Body of pancreas (tissue), 4 donors: ENCODE data around the gene GNB2. TPM values are rescaled to one million over a fixed set of nuclear protein-coding genes. Genes with fewer than 3 reads are reported as not detected.
A peak's percentile ranks its signal among the peaks of the same experiment; 100 is the strongest.
"Not testable (repeated sequence)": the region's sequence is repeated elsewhere in the genome, so short reads cannot be mapped to it uniquely, and the experiment has no call there.

Experiments
- ATAC-seq: fragments of 150-250 bp; one replicate; pipeline ENCODE4 v1.9.1; 2016
- DNase-seq, 4 donors: peaks; one replicate each; pipeline ENCODE4 v3.0.0-alpha.2; 2019
- H3K27ac ChIP-seq, 4 donors: fragments of 200-600 bp; sonication (generic); 1 replicate in 3 of 4; 2 replicates in 1 of 4; pipeline versions ENCODE4 v1.5.1 to v1.6.1; 2016 to 2019; ENCODE audit warnings: mild to moderate bottlenecking in 1 of 4, mixed read lengths in 1 of 4, moderate library complexity in 1 of 4
- H3K27me3 ChIP-seq, 2 donors: fragments of 200-600 bp; sonication (generic); one replicate each; pipeline ENCODE4 v1.6.0; 2016; ENCODE audit warnings: mild to moderate bottlenecking in 1 of 2
- H3K36me3 ChIP-seq, 2 donors: fragments of 200-600 bp; sonication (generic); replicated peaks in 1 of 2; 2 replicates each; pipeline ENCODE4 v1.5.1; 2016; ENCODE audit warnings: low read depth in 2 of 2; ENCODE audit not compliant: insufficient read depth in 1 of 2
- H3K4me1 ChIP-seq: fragments of 200-600 bp; sonication (generic); one replicate; pipeline ENCODE4 v1.6.0; 2016
- H3K4me3 ChIP-seq, 2 donors: fragments of 200-600 bp; sonication (generic); 1 replicate in 1 of 2; 2 replicates in 1 of 2; pipeline ENCODE4 v1.5.1; 2016 to 2019
- H3K9me3 ChIP-seq, 3 donors: fragments of 200-600 bp; sonication (generic); 1 replicate in 2 of 3; 2 replicates in 1 of 3; pipeline ENCODE4 v1.5.1; 2016
- POLR2A ChIP-seq, 3 donors: fragments of 450-650 bp; IDR thresholded peaks; one replicate each; pipeline ENCODE4 v1.6.1; 2016; ENCODE audit warnings: antibody characterized with exemption in 3 of 3, mild to moderate bottlenecking in 2 of 3
- WGBS, 2 donors: methylation state at CpG; one replicate each; pipeline ENCODE4 v1.1.5; 2017; 5-methylcytosine and 5-hydroxymethylcytosine counted together
- intact Hi-C: fragments of 100-400 bp; cut with DNase I; formaldehyde crosslinking; loops from one replicate; pipeline ENCODE4 v1.15.1; 2023
- total RNA-seq, 2 donors: library from RNA; depleted of rRNA; stranded (reverse); fragments of >200 nt; gene quantifications; one replicate each; pipeline ENCODE4 v1.1.0, GENCODE V29; 2016
- TF ChIP-seq, protein P1 (sequence below), 7 experiments: fragments of 450-650 bp in 4 of 7; fragments of 200-600 bp in 3 of 7; sonication (generic) in 3 of 7; IDR thresholded peaks; one replicate each; pipeline ENCODE4 v1.5.1; 2016 to 2019; ENCODE audit warnings: antibody characterized with exemption in 7 of 7

GNB2 gene
- total RNA-seq, 2 donors from 2014 or later: 106 to 123 TPM

DNA sequence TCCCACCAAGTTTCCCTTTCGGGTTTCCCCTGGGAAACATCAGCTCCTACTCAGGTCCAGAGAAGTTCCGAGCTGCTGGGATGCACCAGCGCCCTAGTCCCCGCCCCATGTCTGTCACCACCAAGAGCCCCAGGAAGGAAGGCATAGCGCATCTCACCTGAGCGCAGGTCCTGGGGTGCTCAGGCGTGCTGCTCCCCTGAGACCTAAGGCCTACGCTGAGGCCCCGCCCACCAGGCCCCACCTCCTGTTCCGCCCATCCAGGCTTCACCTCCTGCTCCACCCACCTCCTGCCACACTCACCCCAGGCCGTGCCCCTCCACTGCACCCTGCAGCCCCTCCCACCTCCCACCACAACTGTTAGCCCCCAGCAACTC, 31.0 kb upstream of the GNB2 start:
- H3K36me3 ChIP-seq: no peaks in the 10 kb centered on the region
- H3K27me3 ChIP-seq: no peaks in the 10 kb centered on the region
- intact Hi-C loops: no loop called here
- 78 to 83% methylated on average over 4 to 11 of the region's 11 CpGs for WGBS, 2 donors
- peaks cover 18% of the 10 kb centered on the region for H3K4me1 ChIP-seq
- H3K27ac ChIP-seq: no peak overlapping the region
- ATAC-seq (no peak), DNase-seq (no peak)
- no peak overlapping the region for H3K4me3 ChIP-seq
- TF ChIP-seq, protein P1, sequence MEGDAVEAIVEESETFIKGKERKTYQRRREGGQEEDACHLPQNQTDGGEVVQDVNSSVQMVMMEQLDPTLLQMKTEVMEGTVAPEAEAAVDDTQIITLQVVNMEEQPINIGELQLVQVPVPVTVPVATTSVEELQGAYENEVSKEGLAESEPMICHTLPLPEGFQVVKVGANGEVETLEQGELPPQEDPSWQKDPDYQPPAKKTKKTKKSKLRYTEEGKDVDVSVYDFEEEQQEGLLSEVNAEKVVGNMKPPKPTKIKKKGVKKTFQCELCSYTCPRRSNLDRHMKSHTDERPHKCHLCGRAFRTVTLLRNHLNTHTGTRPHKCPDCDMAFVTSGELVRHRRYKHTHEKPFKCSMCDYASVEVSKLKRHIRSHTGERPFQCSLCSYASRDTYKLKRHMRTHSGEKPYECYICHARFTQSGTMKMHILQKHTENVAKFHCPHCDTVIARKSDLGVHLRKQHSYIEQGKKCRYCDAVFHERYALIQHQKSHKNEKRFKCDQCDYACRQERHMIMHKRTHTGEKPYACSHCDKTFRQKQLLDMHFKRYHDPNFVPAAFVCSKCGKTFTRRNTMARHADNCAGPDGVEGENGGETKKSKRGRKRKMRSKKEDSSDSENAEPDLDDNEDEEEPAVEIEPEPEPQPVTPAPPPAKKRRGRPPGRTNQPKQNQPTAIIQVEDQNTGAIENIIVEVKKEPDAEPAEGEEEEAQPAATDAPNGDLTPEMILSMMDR (IDR thresholded peaks at IDR 0.05): no peak
- no peak for TF ChIP-seq POLR2A (IDR thresholded peaks at IDR 0.05)
- no peaks in the 10 kb centered on the region for H3K9me3 ChIP-seq

DNA sequence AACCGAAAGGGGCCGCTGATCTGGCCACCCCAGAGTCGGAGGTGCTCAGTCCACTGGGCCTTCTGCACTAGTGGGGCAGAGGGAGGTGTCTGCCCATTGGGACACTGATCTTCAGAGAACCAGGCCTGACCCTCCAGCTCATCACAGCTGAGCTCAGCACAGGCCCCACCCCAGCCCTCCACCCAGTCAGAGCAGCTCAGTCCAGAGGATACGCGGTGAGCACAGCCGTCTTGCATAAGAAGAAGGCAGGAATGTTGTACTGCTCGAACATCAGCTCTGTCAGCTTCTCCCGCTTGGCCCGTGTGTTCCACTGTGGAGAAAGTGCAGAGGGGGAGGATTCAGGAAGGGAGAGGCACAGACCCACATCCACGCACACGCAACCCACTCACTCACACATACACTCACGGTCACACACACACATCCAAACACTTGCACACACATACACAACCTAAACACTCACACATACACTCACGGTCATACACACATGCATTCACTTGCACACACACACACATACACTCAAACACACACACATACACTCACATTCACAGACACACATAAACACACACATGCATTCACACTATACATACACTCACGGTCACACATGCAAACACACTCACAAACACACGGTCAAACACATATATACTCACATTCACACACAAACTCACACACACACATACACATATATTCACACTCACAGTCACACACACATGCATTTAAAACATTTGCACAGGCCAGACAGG, 23.5 kb upstream of the GNB2 start:
- WGBS, 2 donors: 77 to 80% methylated on average over 12 to 15 of the region's 15 CpGs
- Histone ChIP-seq H3K4me3 (no peak overlapping the region), H3K9me3 (no peaks in the 10 kb centered on the region), H3K27ac (no peak overlapping the region), H3K4me1 (no peaks in the 10 kb centered on the region), H3K36me3 (no peaks in the 10 kb centered on the region), H3K27me3 (peaks cover 0 to 5% of the 10 kb centered on the region in 2 donors)
- no peak for ATAC-seq
- DNase-seq: no peak
- intact Hi-C loops: no loop called here
- TF ChIP-seq, protein P1 (IDR thresholded peaks at IDR 0.05): no peak
- no peak for TF ChIP-seq POLR2A (IDR thresholded peaks at IDR 0.05)

DNA sequence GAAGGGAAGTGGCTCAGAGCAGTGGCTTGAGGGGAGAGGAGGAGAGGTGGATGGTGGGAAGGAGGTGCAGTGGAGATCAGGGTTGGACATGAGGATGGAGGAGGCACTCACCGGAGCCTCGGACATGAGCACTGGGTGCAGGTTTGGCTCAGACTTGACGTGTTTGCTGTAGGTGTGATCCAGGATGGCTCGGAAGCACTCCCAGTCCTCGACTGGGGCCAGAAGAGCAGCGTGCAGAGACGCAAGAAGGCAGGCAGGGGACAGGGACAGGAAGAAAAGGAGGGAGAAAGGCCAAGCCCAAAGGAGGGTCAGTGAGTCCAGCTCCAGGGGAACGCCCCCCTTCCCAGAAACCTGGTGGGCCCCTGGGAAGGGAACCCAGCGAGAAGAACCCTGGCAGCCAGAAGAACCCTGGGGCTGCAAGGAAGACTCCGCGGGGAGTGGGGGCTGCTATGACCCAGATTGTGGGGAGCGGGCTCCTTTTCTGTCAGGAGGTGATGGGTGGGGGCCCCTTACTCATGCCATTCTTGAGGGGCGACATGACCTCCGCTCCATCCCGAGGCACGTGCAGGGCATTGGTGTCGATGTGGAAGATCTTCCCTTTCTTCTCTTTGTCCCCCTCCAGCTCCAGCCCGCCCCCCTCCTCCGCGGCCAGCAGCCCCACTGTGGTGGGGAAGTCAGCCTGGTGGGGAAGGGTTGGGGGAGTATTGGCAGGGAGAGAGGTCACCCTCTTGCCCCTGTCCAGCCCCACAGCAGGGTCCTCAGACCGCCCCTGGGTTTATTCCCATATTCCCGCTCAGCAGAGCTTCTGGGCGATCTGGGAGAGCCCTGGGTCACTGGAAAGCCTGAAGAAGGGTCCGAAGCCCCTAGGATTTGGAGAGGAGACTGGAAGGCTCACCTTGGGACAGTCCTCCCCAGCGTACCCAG, 18.4 kb upstream of the GNB2 start:
- Histone ChIP-seq H3K27ac (no peak overlapping the region), H3K4me1 (peaks cover 9% of the 10 kb centered on the region), H3K36me3 (no peaks in the 10 kb centered on the region), H3K27me3 (peaks cover 0 to 19% of the 10 kb centered on the region in 2 donors), H3K4me3 (no peak overlapping the region), H3K9me3 (no peaks in the 10 kb centered on the region)
- DNase-seq (no peak), ATAC-seq (no peak)
- WGBS, 2 donors: 42 to 45% methylated on average over 19 to 23 of the region's 25 CpGs
- no peak for TF ChIP-seq POLR2A (IDR thresholded peaks at IDR 0.05)
- intact Hi-C loops: no loop called here

DNA sequence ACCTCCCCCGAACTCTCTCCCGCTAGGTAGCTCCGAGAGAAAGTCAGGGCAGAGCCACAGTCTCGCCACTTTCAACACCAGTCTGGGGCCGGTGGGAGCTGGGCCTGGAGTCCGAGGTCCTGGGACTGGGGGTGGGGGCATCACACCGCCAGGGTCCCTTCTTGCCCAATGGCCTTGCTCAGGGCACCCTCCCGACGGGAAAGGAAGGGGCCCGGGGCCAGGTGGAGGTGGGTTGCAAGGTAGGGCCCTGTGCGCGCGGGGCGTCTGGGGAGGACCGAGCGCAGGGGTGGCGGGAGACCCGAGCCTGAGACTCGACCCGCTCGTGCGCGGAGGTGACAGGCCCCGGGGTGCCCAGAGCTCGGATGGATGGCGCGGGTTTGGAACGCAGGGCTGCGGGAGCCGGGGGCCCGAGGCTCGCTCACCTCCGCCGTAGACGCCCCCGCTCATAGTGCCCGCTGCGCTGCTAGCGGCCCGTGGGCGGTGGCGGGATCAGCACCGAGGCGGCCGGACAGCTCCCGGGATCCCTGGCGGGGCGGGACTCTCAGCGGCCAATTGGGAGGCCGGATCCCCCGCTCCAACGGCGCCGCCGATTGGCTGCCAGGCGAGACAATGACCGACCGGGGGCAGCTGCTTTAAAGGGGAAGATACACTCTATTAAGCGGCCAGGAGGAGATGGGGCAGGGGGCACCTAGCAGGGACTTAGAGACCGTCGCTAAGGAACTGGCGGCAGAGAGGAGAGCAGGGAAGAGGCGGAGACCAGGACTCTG, 17.4 kb upstream of the GNB2 start, which contains the start of gene ACTL6B:
Gene ACTL6B (minus strand): TSS at position 541 of the 767 bp plus-strand sequence. CDS start 94 bp downstream, at position 447.
- DNase-seq (peak; percentile 59 to 72 (median 69)), ATAC-seq (peak; percentile 78)
- peaks cover 9% of the 10 kb centered on the region for H3K4me1 ChIP-seq
- no peak within 1 kb of the TSS for H3K27ac ChIP-seq
- no peaks in the 10 kb centered on the region for H3K36me3 ChIP-seq
- TF ChIP-seq, protein P1 (IDR thresholded peaks at IDR 0.05): no peak
- TF ChIP-seq POLR2A (IDR thresholded peaks at IDR 0.05): peak in 1 of 3 donors; percentile 10
- H3K27me3 ChIP-seq: peaks cover 0 to 19% of the 10 kb centered on the region in 2 donors
- 7 to 8% methylated on average over 21 to 63 of the region's 63 CpGs for WGBS, 2 donors
- H3K9me3 ChIP-seq: no peaks in the 10 kb centered on the region
- no peak within 1 kb of the TSS for H3K4me3 ChIP-seq
- intact Hi-C loops: no loop called here

DNA sequence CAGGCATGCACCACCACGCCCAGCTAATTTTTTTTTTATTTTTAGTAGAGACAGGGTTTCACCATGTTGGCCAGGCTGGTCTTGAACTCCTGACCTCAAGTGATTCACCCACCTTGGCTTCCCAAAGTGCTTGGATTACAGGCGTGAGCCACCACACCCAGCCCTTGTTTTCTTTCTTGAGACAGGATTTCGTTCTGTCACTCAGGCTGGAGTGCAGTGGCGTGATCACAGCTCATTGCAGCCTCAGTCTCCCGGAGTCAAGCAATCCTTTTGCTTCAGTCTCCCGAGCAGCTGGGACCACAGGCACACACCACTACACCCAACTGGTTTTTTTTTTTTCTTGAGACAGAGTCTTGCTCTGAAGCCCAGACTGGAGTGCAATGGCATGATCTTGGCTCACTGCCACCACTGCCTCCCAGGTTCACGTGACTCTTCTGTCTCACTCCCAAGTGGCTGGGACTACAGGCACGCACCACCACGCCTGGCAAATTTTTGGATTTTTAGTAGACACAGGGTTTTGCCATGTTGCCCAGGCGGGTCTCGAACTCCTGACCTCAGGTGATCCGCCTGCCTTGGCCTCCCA, 11.3 kb upstream of the GNB2 start:
- intact Hi-C loops, ATAC-seq, H3K9me3 ChIP-seq, H3K27me3 ChIP-seq, H3K27ac ChIP-seq, H3K4me3 ChIP-seq, H3K4me1 ChIP-seq, H3K36me3 ChIP-seq: not testable (repeated sequence)
- 70 to 72% methylated on average over 11 to 12 of the region's 12 CpGs for WGBS, 2 donors
- peak in 1 of 4 donors; percentile 45 for DNase-seq
